Adrenal gland (tissue), 5 donors: ENCODE measurements around the gene PARD3B.

Experiments used
- POLR2A ChIP-seq, 2 donors: fragments of 450-650 bp; IDR thresholded peaks; one replicate each; pipeline ENCODE4 v1.6.1; 2017; ENCODE audit warnings: antibody characterized with exemption in 2 of 2, mild to moderate bottlenecking in 2 of 2, moderate library complexity in 1 of 2
- TF ChIP-seq, protein P1 (sequence below), 6 experiments: fragments of 450-650 bp in 4 of 6; fragments of 200-600 bp in 2 of 6; sonication (generic) in 1 of 6; IDR thresholded peaks; 1 replicate in 5 of 6; 2 replicates in 1 of 6; pipeline versions ENCODE4 v1.5.1 to v1.8.0; 2016 to 2021; ENCODE audit warnings: antibody characterized with exemption in 6 of 6, mild to moderate bottlenecking in 2 of 6, moderate library complexity in 1 of 6
- donor health status: DM: no; HTN: no; CAD: no.

DNA sequence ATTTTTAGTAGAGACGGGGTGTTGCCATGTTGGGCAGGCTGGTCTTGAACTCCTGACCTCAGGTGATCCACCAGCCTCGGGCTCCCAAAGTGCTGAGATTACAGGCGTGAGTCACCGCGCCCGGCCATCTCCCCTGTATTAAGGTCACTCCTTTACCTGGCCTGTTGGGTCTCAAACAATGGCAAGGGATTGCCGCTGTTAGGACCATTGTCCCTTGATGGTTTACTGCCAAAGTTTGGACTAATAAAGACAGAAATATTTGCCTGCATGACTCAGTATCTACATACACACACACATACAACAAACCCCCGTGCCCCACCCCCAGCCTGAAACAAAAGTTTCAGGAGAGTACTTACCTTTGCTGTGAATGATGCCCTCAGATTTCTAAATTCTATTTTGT lies 16.5 kb downstream of the PARD3B start:
- no peak for TF ChIP-seq POLR2A (IDR thresholded peaks at IDR 0.05)
- TF ChIP-seq, protein P1, sequence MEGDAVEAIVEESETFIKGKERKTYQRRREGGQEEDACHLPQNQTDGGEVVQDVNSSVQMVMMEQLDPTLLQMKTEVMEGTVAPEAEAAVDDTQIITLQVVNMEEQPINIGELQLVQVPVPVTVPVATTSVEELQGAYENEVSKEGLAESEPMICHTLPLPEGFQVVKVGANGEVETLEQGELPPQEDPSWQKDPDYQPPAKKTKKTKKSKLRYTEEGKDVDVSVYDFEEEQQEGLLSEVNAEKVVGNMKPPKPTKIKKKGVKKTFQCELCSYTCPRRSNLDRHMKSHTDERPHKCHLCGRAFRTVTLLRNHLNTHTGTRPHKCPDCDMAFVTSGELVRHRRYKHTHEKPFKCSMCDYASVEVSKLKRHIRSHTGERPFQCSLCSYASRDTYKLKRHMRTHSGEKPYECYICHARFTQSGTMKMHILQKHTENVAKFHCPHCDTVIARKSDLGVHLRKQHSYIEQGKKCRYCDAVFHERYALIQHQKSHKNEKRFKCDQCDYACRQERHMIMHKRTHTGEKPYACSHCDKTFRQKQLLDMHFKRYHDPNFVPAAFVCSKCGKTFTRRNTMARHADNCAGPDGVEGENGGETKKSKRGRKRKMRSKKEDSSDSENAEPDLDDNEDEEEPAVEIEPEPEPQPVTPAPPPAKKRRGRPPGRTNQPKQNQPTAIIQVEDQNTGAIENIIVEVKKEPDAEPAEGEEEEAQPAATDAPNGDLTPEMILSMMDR (IDR thresholded peaks at IDR 0.05): no peak
